Activated CD8-positive, alpha-beta memory T cell treated with anti-CD3 and anti-CD28 coated beads for 4 hours (primary cell): Measurements from ENCODE around the gene HSD17B14.

Experiments used
- DNase-seq, 2 donors: peaks; one replicate each; pipeline ENCODE4 v3.0.0-alpha.2; 2020; ENCODE audit warnings: low read depth in 2 of 2

The HSD17B14 gene

DNA sequence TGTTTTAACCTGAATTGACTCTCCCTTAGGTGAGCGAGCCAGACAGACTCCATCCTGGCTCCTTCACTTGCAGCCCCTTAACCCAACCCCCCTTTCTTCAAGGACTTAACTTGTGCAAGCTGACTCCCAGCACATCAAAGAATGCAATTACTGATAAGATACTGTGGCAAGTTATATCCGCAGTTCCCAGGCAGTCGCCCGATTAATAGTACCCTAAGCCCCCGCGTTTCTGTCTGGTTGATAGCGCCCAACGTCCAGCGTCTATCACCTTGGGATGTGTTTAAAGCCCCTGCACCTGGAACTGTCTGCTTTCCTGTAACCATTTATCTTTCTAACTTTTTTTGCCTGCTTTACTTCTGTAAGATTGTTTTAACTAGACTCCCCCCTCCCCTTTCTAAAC lies 6.2 kb downstream of the HSD17B14 start:
- DNase-seq, result no peak

DNA sequence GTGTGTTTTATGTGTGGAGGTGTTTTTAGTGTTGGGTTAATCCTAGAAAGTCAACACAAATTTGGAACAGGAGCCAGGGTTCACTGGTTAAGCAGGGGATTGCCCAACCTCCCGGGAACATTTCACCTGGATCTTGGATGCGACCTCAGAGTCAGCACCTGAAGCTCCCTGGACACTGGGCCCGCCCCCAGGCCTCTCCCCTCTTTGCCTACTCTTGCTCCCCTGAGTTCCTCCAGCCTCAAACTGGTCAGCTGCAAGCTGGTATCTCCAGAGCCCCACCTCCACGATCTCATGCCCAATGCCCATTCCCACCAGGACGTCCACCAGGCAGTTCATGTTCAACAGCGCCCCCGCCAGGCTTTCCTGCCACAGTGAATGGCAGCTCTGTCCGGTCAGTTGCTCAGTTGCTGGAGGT lies 9.7 kb downstream of the HSD17B14 start:
- DNase-seq, result no peak

DNA sequence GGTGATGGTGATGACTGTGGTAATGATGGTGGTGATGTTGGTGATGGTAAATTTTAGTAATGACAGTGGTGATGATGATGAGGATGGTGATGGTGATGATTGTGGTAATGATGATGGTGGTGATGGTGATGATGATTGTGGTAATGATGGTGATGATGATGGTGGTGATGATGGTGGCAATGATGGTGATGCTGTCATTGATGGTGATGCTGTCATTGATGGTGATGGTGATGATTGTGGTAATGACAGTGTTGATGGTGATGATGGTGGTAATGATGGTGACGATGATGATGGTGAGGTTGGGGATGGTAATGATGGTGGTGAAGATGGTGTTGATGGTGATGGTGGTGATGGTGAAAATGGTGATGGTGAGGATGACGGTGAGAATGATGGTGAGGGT lies 13.8 kb downstream of the HSD17B14 start:
- no peak for DNase-seq

DNA sequence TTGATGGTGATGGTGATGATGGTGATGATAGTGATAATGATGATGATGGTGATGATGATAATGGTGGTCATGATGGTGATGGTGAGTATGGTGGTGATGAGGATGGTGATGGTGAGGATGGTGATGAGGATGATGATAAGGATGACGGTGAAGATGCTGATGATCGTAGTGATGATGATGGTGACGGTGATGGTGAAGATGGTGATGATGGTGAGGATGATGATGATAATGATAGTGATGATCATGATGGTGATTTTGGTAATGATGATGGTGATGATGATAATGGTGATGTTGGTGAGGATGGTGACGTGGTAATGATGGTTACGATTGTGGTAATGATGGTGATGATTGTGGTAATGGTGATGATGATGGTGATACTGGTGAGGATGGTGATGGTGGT lies 14.7 kb downstream of the HSD17B14 start:
- DNase-seq, result no peak

DNA sequence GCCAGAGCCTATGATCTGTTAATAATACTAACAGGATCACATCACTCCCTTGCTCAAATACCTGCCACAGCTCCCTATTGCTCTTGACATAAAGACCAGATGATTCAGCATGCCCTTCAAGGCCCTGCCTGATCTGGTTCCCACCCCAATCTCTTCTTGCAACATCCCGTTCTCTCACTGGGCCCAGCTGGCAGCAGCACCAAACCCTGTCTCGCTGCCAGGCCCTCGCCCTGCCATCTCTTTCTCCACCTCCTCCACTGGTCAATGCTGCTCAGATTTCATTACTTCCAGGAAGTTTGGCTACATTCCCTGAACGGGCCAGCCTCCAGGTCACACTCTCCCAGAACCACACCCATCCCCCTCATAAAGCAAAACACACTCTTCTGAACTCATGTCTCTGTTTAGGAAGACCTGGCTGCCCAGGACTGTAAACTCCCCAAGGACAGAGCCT lies 16.9 kb downstream of the HSD17B14 start:
- DNase-seq, result no peak

DNA sequence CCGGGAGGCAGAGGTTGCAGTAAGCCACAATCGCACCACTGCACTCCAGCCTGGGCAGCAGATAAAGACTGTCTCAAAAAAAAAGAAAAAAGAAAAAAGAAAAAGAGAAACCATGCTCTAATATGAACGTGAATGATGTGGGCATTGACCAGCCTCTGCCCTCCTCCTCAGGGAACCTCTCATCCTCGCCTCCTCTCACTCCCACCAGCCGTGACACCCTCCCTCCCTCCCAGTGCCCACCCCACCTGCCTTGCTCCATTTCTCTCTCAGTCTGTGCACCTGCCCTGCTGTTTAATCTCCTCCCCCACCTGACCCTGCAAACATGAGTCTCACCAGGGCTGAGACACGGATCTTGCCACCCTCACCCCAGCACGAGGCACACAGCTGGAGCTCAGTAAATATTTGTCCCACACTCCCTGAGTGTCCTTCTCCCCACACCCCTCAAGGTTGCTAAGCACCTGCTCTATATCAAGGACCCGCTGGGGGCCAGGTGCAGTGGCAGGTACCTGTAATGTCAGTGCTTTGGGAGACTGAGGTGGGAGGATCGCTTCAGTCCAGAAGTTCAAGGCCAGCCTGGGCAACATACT lies 18.0 kb downstream of the HSD17B14 start:
- no peak for DNase-seq

DNA sequence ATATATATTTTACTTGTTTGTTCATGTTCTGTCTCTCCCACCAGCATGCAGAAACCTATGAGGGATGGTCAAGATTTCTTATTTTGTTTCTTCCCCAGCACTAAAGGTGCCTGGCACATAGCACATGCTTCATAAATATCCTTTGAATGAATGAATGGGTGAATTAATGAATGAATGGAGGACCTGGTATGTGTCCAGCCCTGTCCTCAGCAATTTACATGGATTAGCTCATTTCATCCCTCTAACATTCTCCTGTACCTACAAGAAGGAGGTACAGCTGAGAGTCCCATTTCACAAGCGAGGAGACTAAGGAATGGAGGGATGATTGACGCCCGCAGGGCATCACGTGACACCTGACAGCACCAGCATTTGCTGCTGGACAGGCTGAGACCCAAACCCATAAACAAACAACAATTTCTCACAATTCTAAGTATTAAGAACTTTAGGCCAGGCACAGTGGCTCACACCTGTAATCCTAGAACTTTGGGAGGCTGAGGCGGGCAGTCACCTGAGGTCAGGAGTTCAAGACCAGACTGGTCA lies 18.6 kb downstream of the HSD17B14 start:
- no peak for DNase-seq

DNA sequence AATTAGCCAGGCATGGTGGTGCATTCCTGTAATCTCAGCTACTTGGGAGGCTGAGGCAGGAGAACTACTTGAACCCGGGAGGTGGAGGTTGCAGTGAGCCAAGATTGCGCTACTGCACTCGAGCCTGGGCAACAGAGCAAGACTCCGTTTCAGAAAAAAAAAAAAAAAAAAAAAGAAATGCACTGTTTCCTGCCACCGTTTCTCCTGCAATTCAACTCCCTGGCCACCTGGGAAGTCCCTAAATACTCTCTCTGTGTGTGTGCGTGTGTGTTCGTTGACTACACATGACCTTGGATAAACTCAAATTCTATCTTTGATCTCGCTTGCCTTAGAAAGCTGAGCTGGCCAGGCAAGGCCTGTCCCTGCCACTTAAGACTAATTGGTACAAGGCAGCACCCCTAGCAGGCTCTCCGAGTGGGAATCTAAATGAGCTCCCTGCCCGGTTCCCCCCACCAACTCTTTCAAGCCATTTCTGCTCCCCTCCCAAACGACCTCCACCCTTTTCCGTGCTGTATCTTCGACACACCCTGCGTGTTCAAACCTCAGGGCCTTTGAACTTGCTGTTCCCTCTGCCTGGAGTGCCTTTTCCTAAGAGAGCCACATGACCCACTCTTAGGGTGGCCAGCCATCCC lies 20.3 kb downstream of the HSD17B14 start:
- no peak for DNase-seq

DNA sequence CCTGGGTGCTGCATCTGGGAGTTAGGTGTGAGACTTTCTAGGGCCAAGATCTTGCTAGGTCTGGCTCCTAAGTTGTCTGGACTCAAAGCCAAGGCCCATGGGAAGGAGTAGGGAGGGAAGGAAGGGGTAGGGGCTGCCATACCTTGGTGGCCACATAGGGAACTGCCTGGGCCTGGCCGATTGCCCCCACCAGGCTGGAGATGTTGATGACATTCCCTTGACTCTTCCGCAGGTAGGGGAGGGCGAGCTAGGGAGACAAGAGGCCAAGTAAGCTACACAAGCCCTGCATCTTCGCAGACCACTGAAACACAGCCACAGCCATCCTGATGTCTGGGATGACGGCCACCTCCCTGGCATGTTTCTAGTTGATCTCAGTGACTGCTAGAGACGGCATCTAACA lies 21.4 kb downstream of the HSD17B14 start:
- DNase-seq, result no peak

DNA sequence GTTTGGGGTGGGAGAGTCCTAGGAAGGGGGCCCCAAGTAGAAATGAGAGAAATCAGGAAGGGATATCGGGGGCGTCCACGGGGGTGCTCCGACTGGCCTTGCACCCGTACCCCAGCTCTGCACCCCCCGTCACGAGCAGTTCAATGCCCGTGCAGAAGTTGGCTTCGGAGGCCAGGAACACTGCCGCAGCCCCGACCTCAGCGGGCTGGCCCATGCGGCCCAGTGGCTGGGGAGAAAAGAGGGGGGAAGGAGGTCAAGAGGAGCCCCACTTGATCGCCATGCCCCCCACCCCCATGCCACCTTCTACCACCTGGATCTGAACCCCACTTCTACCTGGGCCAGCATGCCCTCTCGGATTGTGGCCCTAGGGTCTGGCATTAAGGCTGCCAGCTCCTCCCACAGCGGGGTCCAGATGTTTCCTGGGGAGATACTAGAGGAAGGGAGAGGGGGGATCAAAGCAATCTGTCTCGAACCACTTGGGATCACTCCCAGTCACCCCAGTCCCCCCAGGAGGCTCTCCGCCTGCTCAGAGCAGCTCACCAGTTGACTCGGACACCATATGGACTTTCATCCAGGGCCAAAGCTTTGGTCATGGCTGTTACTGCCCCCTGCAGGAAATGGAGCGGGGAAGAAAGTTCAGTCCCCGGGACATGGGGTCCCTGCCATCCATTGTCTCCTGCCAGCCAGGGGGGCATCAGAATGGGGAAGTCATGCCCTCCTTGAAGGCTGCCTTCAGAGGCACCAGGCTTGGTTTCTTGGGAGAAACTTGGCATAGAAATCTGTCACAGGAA lies 23.0 kb downstream of the HSD17B14 start:
- no peak for DNase-seq

DNA sequence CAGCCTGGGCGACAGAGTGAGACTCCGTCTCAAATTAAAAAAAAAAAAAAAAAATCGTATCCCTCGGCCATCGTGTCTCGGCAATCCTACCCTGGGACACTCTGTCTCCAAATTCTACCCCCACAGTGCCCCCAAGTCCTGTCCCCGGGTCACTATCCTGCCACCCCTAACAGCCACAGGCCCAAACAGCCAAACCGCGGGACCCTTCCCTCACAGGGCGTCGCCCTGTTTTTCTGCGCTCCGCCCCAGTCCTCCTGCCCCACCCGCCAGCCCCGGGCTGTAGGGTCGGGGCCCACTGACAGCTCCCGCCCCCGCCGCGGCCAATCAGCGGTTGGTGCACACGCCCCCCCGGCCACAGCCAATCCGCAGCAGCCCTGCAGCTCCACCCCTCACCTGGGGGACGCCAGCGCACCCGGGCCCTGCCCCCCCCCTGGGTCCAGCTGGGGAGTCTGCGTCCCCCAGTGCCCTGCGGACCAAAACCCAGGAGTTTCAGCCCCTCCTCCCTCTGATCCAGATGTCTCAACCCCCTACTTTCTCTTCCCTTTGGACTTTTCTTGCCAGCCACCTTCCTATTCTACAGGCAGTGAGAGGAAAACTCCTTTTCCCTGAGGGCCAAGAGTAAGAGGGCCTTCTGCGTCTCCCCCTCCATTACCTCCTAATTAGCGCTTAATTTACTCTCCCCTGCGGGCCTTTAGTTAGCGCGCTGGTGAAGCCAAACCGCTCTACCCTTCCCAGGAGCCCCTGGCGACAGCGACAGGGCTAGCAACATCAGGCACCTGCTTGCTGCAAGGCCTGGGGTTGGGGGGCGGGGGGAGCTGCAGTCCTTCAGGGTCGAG lies 24.0 kb downstream of the HSD17B14 start:
- peak in 1 of 2 donors; percentile 25 for DNase-seq

DNA sequence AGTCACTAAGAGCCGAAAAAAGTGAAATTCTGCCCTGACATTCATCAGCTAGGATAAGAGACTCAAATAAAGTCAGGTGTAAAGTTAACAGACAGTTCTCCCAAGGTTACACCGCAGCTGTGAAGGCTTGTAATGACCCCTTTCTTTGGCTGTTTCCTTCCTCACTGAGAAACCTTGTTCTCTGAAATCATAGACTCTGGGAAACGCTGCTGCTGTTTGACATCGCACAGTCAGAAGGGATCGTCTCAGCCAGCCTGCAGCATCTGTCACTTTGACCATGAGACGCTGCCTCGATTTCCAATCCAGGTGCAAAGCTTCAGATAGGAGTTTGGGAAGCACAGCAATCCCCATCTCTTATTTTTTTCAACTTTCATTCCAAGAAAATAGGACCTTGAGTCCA lies 26.1 kb downstream of the HSD17B14 start:
- no peak for DNase-seq

DNA sequence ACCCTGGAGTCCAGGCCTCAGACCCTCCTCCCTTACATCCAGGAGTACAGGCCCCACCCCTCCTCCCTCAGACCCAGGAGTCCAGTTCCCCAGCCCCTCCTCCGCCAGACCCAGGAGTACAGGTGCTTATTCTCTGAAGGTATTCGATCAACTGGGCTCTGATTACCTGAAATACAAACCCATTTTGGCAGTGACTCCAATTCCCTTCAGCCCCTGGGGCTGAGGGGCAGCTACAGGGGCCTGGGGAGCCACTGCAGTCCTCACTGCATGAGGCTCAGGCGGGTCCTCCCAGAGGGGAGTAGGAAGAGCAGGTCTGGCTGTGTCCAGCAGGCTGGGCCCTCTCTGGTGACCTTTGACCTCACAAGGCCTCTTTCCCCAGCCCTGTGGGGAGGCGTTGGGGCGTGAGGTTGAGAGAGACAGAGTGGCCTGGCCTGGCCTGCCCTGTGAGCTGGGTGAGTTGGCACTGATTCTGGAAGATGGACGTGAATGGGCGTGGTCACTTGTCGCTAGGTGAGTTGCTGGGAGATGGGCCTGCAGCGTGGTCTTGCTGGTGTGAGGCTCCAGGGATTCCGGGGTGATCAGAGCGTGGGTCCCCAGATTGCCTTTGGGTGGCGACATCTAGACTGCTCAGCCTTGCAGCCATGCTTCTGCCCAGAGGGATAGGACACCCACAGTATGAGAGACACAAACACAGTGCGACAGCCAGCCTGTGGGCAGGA lies 28.5 kb downstream of the HSD17B14 start:
- DNase-seq, result no peak

DNA sequence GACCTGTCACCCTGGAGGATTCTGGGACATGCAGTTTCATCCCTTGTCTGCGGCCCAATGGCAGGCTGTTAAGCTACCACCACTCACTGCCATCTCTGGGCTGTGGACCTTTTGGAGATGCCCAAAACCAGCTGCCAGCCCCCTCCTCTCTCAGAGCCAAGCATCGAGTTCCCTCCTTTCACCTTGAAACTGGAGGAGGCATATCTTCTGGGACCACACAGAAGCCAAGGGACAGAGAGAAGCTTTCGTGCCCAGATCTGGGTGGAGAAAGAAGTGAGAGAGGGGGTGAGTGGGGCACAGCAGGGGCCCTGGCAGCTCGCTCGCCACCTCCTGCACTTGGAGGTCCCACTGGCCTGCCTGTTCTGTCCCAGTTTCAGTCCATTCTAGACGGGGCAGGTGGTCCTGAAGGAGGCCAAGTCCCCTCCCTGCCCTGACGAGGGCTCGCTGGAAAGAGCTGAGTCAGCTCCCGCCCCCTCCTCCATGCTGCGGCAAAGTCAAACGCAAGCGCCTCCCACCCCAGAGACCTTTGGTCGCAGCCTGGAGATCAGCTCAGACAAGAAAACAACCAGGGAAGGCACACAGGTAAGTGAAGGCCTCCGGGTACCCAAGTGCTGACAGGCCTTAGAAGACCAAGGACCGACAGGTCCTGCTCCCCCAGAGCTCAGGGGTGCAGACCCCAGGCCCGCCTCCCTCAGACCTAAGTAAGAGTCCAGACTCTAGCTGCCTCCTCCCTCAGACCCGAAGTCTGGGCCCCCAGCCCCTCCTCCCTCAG lies 29.3 kb downstream of the HSD17B14 start:
- DNase-seq, result no peak

DNA sequence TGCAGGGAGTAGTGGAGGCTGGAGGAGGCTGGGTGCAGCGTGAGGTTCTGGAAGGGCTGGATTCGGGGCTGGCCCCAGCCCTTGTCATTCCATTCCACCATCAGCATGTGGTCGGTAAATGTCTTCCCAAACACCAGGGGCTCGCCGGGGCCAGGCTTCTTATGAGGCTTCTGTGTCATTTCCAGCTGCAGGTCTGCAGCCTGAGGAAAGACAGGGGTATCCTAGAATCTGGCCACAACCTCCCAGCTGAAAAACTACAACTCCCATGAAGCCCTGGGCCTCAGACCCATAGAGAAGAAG lies 29.8 kb downstream of the HSD17B14 start:
- no peak for DNase-seq

DNA sequence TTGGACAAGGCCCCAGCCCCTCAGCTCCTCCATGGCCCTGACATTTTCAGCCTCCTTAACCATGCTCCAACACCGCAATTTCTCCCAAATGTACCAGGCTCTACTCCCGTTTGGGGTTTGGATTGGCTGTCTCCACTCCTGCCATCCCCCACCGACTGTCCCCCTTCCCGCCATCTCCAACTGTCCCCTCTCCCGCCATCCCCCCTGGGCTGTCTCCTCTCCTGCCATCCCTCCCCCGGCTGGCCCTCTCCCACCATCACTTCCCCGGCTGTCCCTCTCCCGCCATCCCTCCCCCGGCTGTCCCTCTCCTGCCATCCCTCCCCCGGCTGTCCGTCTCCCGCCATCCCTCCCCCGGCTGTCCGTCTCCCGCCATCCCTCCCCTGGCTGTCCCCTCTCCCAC lies 30.8 kb downstream of the HSD17B14 start:
- DNase-seq, result no peak

DNA sequence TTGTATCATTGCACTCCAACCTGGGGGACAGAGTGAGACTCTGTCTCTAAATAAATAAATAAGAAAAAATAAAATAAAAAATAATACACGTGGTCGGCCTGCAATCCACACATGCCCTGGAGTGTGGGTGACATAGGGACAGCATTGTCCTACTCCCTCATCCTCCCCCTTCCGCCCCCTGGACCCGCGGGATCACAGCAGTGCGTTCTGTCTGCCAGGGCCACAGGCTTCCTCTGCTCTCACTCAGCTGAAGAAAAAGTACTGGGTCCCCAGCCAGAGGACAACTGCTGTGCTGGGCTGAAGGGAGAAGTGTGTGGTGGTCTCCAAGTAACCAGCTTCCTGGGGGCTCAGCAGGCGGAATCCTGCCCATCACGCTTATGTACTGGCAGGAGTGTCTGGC lies 31.8 kb downstream of the HSD17B14 start:
- DNase-seq, result no peak

DNA sequence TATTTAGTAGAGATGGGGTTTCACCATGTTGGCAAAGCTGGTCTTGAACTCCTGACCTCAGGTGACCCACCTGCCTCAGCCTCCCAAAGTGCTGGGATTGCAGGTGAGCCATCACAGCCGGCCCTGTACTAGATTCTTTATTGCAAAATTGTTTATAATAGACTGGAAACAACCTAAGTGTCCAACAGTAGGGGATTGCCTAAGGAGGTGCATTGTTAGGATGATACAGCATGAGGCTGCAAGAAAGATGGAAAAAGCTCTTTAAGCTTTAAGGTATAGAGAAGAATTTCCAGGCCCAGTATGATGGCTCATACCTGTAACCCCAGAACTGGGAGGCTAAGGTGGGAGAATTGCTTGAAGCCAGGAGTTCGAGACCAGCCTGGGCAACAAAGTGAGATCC lies 33.7 kb downstream of the HSD17B14 start:
- DNase-seq, result no peak

DNA sequence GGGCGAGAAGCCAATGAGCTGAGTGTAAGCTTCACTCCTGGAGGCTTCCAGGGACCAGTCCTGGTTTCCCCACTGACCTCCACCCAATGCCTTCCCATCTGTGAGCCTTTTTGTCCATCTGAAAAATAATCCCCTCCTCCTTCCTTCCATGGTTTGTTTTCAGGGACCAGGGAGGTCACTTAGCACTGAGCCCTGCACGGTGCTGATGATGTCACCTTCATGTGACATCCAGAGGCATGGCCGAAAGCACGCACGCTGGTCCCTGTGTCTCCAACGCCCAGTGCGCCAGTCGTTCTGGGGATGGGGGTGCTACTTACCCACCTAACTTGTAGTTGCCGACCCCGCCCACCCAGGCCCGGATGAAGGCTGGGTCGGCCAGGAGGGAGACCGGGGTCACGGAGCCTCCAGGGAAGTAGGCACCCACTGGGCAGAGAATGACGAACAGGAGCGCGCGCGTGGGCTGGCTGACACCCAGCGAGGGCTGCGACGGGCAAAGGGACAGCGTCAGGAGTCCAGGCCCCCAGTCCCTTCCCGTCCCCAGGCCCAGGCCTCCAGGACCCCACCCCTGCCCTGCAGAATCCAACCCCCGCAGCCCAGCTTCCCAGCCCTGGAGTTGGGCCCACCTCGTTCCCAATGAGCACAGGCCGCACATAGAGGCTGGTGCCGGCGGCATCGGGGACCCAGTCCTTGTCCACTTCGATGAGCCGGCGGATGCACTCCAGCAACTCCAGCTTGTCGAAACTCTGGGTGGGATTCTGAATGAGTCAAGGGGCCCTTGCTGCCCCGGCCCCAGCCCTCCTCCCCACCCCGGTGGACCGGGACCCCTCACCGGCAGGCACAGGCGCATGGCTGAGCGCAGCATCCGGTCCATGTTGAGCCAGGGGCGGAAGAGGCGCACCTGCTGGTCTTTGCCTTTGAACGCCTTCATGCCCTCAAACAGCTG lies 36.7 kb downstream of the HSD17B14 start:
- DNase-seq, result no peak

DNA sequence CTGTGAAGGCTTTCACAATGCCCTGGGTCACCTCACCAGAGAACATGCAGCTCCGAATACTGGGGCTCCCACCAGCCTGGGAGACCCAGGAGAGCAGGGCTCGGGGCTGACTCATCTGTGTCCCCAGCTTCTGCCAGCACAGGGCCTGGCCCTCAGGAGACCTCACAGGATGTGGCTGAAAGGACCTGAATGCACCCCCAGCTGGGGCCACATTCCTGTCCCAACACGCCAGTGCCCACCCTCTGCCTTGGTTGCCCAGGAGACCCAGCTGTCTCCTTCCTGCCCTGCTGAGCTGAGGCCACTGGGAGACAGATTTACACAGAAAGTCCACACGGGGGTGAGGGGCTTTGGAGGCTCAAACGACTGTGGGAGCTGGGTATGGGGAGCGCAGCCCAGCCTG lies 37.4 kb downstream of the HSD17B14 start:
- no peak for DNase-seq
